Measurements from ENCODE around the gene UPK2.
A peak's percentile ranks its signal among the peaks of the same experiment; 100 is the strongest.
"Not testable (repeated sequence)": the region's sequence is repeated elsewhere in the genome, so short reads cannot be mapped to it uniquely, and the experiment has no call there.

UPK2 gene

GRCh38 chr11:118939404-118939915 is 16.6 kb upstream of the UPK2 start:
- no peak for DNase-seq

DNA sequence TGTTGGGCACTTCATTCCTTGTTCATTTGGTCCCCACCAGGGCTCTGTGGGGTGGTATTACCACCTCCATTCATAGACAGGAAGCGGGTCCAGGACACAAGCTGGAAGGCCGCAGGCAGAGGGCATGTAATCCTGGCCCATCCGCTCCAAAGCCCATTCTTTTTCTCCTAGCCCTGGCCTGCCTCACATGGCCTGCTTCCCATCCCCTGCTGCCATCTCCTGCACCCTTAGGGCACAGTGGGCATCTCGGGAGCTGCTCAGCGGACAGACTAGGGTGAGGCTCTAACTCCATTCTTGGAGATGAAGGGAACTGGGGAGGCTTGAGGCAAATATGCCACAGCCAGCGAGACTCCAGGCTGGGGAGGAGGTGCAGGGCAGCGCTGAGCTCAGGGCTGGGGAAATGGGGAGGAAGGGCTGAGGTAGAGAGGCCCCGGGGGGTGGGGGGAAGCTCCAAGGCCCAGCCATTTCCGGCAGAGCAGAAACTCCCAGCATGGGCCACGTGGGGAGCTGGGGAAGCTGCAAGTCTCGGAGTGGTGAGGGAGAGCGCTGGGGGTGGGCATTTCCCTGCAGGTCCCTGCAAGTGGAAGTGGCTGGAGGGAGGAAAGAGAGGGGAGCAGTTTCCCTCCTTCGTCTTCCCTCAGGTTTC is 16.0 kb upstream of the UPK2 start:
- no peak for DNase-seq

- DNase-seq: no peak
These were observed 9.0 kb upstream of the UPK2 start for GRCh38 chr11:118947091-118947490.

- no peak for DNase-seq
These were observed 8.1 kb upstream of the UPK2 start for GRCh38 chr11:118948000-118948399.

DNA sequence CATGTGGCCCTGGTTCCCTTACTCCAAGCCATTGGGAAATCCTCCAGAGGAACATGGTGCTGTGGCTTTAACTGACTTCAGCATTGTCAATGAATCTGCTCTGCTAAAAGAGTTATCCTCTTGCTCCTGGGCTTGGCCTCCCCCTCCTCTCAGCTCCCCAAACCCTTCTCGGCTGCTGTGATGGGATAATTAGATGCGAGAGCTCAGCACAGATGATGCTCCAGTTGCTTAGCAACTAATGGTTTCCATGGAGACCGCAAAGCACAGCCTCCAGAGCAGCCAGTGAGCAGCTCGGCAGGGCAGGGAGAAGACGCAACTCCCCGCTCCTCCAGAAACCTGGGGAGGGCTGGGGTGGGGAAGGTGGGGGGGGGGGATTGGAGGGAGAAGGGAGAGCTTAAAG is 2.8 kb upstream of the UPK2 start:
- DNase-seq: peak; percentile 85

- peak; percentile 24 for DNase-seq
These were observed 2.1 kb upstream of the UPK2 start for GRCh38 chr11:118953976-118954375.

- no peak for DNase-seq
These were observed 860 bp downstream of the UPK2 start for GRCh38 chr11:118956847-118957469.

DNA sequence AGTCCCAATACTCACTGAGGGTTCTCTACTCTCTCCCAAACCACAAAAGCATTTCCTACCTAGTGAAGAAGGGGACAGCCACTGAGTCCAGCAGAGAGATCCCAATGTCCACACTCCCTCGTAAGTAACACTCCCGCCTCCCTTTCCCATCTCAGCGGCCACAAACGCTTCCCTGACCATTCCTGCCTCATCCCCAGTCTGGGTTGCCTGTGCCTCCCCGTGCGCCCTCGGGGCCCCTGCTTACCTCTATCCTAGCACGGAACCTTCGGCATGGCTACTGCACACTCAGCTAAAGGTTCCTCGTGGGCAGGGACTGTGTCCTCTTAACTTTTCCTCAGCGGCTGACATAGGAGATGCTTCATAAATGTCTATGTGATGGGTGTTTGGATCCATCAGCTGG is 1.5 kb downstream of the UPK2 start:
- no peak for DNase-seq

- DNase-seq: no peak
These were observed 1.9 kb downstream of the UPK2 start for GRCh38 chr11:118957968-118958367.

GRCh38 chr11:118958577-118958976 is 2.5 kb downstream of the UPK2 start:
- no peak for DNase-seq

GRCh38 chr11:118961189-118961588 is 5.1 kb downstream of the UPK2 start:
- no peak for DNase-seq

DNA sequence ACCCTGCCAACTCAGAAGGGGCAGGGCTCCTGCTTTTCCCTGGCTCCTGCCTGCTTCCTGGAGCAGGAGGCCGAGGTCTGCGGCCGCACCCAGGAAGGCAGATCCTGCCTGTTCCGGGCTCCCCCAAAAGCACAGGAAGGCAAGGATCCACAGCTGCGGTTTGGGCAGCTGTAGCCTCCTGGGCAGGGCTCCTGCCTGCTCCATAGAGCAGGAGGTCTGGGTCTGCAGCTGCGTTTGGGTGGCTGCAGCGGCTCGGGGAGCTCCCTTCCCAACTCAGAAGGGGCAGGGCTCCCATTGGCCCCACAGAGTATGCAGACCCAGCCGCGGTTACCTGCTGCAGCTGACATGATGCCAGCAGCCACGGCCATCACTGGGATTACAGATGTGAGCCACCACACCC is 5.5 kb downstream of the UPK2 start:
- no peak for DNase-seq

GRCh38 chr11:118969508-118969907 is 13.4 kb downstream of the UPK2 start:
- not testable (repeated sequence) for DNase-seq

GRCh38 chr11:118971646-118972045 is 15.5 kb downstream of the UPK2 start, which contains the start of gene FOXR1:
Gene FOXR1 (plus strand): TSS chr11:118971761. CDS start chr11:118971932, 171 bp downstream.
- no peak for DNase-seq

DNA sequence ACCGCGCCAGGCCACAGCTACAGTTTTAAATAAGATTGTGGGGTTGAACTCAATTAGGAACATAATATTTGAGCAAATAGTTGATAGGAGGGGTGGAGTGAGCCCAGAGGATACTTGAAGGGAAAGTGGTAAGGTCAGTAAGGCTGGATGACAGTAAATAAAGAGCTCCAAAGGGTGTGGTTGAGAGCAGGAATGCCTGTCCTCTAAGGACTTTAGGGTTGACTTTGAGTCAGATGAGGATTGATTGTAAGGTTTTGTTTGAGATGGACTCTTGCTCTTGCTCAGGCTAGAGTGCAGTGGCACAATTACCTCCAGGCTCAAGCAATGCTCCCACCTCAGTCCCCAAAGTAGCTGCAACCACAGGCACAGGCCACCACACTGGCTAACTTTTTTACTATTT is 17.9 kb downstream of the UPK2 start:
- DNase-seq: no peak

- peak; percentile 13 for DNase-seq
These were observed 19.9 kb downstream of the UPK2 start for GRCh38 chr11:118975771-118976709.

DNA sequence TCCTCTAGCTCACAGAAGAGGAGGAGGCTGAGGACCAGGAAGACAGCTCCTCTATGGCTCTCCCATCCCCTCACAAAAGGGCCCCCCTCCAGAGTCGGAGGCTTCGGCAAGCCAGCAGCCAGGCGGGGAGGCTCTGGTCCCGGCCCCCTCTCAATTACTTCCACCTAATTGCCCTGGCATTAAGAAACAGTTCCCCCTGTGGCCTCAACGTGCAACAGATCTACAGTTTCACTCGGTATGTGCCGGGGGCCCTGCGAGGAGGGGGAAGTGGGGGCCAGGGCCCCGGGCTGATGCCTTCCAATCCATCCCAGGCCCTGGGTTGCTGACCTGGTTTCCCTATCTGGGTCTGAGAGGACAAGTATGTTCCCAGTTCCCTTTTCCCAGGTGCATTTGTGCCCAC is 23.3 kb downstream of the UPK2 start:
- no peak for DNase-seq

- DNase-seq: no peak
These were observed 24.2 kb downstream of the UPK2 start for GRCh38 chr11:118980191-118980881.

DNA sequence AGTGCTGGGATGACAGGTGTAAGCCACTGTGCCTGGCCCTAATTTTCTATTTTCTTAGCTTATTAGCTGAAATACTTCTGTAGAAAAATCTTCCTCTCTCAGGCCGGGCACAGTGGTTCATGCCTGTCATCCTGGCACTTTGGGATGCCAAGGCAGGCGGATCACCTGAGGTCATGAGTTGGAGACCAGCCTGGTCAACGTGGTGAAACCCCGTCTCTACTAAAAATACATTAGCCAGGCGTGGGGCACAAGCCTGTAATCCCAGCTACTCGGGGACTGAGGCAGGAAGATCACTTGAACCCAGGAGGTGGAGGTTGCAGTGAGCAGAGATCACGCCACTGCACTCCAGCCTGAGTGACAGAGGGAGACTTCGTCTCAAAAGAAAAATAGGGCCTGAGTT is 28.2 kb downstream of the UPK2 start:
- DNase-seq: not testable (repeated sequence)

DNA sequence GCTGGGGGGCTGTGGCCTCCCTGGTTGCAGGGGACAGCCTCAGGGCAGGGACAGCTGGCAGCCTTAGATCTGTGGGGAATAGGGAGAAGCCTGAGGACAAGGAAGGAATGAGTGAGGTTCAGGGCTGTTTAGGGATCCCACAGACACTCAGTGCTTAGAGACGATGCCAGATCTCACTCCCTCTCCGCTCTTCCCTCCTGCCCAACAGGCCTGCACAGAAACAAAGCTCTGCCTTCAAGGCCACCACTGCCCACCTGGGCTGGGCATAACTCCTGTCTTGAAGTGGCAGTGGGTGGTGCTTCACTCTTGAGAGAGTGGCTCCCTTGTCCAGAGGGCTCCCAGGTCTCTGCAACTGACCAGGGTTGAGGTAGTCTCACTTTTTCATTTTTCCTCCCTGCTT is 28.7 kb downstream of the UPK2 start:
- DNase-seq: no peak

DNA sequence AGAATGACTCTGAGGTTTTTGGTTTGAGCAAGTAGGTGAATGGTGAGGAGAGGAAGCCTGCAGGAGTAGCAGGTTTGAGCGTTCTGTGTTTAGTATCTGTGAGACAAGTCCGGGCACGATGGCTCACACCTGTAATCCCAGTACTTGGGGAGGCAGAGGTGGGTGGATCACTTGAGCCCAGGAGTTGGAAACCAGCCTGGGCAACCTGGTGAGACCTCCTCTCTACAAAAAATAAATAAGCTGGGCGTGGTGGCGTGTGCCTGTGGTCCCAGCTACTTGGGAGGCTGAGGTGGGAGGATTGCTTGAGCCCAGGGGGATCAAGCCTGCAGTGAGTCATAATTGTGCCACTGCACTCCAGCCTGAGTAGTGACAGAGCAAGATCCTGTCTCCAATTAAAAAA is 32.2 kb downstream of the UPK2 start:
- DNase-seq: peak; percentile 73

GRCh38 chr11:118991486-118992038 is 35.5 kb downstream of the UPK2 start:
- not testable (repeated sequence) for DNase-seq
